Lung (tissue), 12 donors: ENCODE data around the gene PTPRD. TPM values are rescaled to one million over a fixed set of nuclear protein-coding genes. Genes with fewer than 3 reads are reported as not detected.

Source experiments
- ATAC-seq: fragments of 200-7000 bp; cut with Tn5 transposase; one replicate; pipeline ENCODE4 v1.9.1; 2020; ENCODE audit warnings: moderate number of reproducible peaks; ENCODE audit not compliant: insufficient read depth, low FRiP score
- DNase-seq, 3 donors: peaks; one replicate each; pipeline ENCODE4 v3.0.0-alpha.2; 2013 to 2017
- H3K27ac ChIP-seq, 2 donors: one replicate each; pipeline ENCODE4 v1.5.1; 2013; ENCODE audit warnings: mild to moderate bottlenecking in 2 of 2, moderate library complexity in 2 of 2, control low read depth in 1 of 2, inconsistent platforms in 1 of 2, low read depth in 1 of 2, low read length in 1 of 2
- H3K27me3 ChIP-seq, 3 donors: one replicate each; pipeline ENCODE4 v1.5.1; 2013; ENCODE audit warnings: low read length in 2 of 3; ENCODE audit not compliant: control insufficient read depth in 3 of 3, insufficient read depth in 3 of 3
- H3K36me3 ChIP-seq, 4 donors: one replicate each; pipeline ENCODE4 v1.5.1; 2013; ENCODE audit warnings: low read length in 4 of 4, mild to moderate bottlenecking in 1 of 4, moderate library complexity in 1 of 4; ENCODE audit not compliant: control insufficient read depth in 4 of 4, insufficient read depth in 4 of 4
- H3K4me1 ChIP-seq, 5 donors: one replicate each; pipeline ENCODE4 v1.5.1; 2013; ENCODE audit warnings: low read length in 5 of 5, mild to moderate bottlenecking in 2 of 5, moderate library complexity in 1 of 5; ENCODE audit not compliant: control insufficient read depth in 5 of 5, insufficient read depth in 5 of 5
- H3K4me3 ChIP-seq: one replicate; pipeline ENCODE4 v1.5.1; 2013; ENCODE audit warnings: mild to moderate bottlenecking, control low read depth, moderate library complexity
- H3K9ac ChIP-seq, 2 donors: one replicate each; pipeline ENCODE4 v1.5.1; 2013; ENCODE audit warnings: low read length in 2 of 2, control low read depth in 1 of 2; ENCODE audit not compliant: insufficient read depth in 1 of 2
- H3K9me3 ChIP-seq, 4 donors: one replicate each; pipeline ENCODE4 v1.5.1; 2013; ENCODE audit warnings: low read length in 3 of 4, mild to moderate bottlenecking in 1 of 4, moderate library complexity in 1 of 4; ENCODE audit not compliant: control insufficient read depth in 4 of 4, insufficient read depth in 3 of 4
- WGBS, 2 donors: extraction: QIAGEN DNeasy Blood & Tissue Kit; methylation state at CpG; one replicate each; pipeline ENCODE4 v1.1.7; 2013; 5-methylcytosine and 5-hydroxymethylcytosine counted together
- polyA plus RNA-seq, 2 donors: library from polyadenylated mRNA; stranded (reverse); fragments of 200-250 nt; gene quantifications; one replicate each; pipeline ENCODE4 v1.2.1, GENCODE V29; 2013
- total RNA-seq, 2 donors: library from RNA; depleted of rRNA in 1 of 2; stranded (reverse); fragments of >200 nt in 1 of 2; gene quantifications; one replicate each; pipeline ENCODE4 v1.2.1, GENCODE V29; 2014 to 2021
- TF ChIP-seq, protein P1 (sequence below): IDR thresholded peaks from 2 replicates; pipeline ENCODE4 v1.5.1; 2012; ENCODE audit warnings: mild to moderate bottlenecking; ENCODE audit errors: control extremely low read depth, extremely low read depth
- donor health status: control.
- donor health status: control.
- donor health status: Bipolar disorder and iron deficiency.
- donor health status: healthy.
- donor health status: DM: yes; HTN: yes; CAD: no.

The PTPRD gene
- total and polyA plus RNA-seq, 4 donors: 1.9 to 145 (median 13.7) TPM

DNA sequence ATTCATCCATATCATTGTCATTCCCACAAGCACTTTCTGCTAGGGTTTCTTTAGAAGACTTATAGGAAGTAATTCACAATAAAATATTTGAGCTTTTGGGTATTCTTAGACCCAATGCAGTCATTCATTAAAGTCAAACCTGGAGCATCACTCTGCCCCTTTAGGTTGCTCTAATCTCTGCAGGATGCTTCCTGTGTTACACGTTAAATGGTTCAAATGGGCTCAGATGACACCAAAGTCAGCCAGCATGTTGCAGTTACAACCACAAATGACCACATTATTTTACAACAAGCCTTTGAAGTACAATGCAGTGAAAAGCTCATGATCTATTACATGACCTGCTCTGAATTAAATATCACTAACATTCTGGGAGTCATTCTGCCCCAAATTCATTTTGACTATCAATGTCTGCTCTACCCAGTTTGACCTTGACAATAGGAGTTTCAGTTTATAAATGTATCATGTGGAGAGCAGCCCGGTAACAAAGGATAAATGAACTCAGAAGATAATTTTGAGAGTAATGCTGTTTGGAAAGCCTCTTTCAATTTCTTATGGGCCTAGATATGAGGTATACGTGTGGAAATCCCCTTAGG is 2144.7 kb downstream of the PTPRD start:
- H3K36me3 ChIP-seq: peaks cover 0 to 32% (median 12%) of the 10 kb centered on the region in 4 donors
- 77 to 84% methylated on average over 3 of the region's 3 CpGs for WGBS, 2 donors
- no peak overlapping the region for H3K9ac ChIP-seq
- ATAC-seq (no peak), DNase-seq (no peak)
- TF ChIP-seq, protein P1, sequence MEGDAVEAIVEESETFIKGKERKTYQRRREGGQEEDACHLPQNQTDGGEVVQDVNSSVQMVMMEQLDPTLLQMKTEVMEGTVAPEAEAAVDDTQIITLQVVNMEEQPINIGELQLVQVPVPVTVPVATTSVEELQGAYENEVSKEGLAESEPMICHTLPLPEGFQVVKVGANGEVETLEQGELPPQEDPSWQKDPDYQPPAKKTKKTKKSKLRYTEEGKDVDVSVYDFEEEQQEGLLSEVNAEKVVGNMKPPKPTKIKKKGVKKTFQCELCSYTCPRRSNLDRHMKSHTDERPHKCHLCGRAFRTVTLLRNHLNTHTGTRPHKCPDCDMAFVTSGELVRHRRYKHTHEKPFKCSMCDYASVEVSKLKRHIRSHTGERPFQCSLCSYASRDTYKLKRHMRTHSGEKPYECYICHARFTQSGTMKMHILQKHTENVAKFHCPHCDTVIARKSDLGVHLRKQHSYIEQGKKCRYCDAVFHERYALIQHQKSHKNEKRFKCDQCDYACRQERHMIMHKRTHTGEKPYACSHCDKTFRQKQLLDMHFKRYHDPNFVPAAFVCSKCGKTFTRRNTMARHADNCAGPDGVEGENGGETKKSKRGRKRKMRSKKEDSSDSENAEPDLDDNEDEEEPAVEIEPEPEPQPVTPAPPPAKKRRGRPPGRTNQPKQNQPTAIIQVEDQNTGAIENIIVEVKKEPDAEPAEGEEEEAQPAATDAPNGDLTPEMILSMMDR: no peak
- H3K27me3 ChIP-seq: no peaks in the 10 kb centered on the region
- no peak overlapping the region for H3K27ac ChIP-seq
- no peaks in the 10 kb centered on the region for H3K9me3 ChIP-seq
- H3K4me3 ChIP-seq: no peak overlapping the region
- H3K4me1 ChIP-seq: no peaks in the 10 kb centered on the region

DNA sequence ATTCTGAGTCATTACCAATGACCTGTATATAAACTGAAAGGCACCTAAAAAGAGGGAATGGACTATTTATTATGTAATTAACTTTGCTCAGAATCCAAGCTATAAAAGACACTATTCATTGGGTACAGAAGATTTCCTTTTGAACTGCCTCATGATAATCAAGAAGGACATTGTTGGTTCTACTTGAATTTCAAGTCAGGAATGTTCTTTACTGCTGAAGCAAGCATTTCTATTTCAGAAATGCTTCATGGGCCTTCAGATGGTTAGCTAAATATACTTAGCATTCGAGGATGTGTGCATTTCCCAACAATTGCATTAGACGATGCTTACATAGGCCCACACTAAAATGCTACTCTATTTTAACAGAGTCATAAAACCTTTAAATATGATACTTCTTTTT is 2155.0 kb downstream of the PTPRD start:
- peaks cover 0 to 2% (median 0%) of the 10 kb centered on the region in 5 donors for H3K4me1 ChIP-seq
- H3K27me3 ChIP-seq: no peaks in the 10 kb centered on the region
- peaks cover 0 to 25% (median 7%) of the 10 kb centered on the region in 4 donors for H3K36me3 ChIP-seq
- 64 to 78% methylated on average over 2 of the region's 2 CpGs for WGBS, 2 donors
- H3K27ac ChIP-seq: no peak overlapping the region
- H3K9ac ChIP-seq: no peak overlapping the region
- DNase-seq: peak in 1 of 3 donors; percentile 27
- ATAC-seq: no peak
- no peak overlapping the region for H3K4me3 ChIP-seq
- TF ChIP-seq, protein P1: no peak
- H3K9me3 ChIP-seq: no peaks in the 10 kb centered on the region

DNA sequence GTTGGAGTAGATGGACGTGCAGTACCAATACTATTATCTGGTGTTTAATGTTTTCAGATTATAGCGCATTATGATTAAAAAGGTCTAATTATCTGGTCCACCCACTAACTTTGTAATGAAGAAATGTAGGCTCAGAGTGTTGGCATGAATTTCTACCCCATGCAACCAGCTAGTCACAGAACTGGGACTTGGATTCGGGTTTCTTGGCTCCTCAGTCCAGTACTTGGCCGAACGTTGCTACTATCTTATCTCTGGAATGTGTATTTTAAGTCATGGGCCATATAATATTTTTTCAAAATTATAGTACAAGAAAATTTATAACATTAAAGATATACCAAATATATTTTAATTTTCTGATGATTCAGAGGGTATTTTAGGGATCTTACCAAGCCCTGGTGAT is 2155.7 kb downstream of the PTPRD start:
- DNase-seq (peak in 1 of 3 donors; percentile 25), ATAC-seq (no peak)
- Histone ChIP-seq H3K9me3 (no peaks in the 10 kb centered on the region), H3K36me3 (peaks cover 0 to 25% (median 7%) of the 10 kb centered on the region in 4 donors), H3K27me3 (no peaks in the 10 kb centered on the region), H3K27ac (no peak overlapping the region), H3K9ac (no peak overlapping the region), H3K4me3 (no peak overlapping the region), H3K4me1 (peaks cover 0 to 2% (median 0%) of the 10 kb centered on the region in 5 donors)
- TF ChIP-seq, protein P1: no peak
- WGBS, 2 donors: 79 to 86% methylated on average over 5 of the region's 5 CpGs

DNA sequence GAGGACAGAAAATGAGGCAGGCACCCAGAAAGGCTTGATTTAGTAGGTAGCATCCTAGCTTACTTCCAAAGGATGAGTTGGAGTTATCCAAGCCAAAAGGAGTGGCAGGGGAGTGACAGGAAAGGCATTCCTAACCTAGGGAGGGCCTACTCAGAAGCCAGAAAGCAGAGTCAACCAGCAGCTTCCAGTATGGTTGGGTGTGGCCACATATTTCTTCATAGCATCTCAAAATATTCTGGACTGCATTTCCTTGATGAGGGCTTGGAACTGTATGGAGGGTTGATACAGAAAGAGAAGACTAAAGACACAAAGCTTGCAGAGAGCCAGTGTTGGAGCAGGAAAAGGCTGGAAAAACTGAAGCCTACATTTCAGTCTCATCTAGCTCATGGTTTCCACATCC is 2156.5 kb downstream of the PTPRD start:
- DNase-seq: no peak

More for the DNA sequence above, 2156.5 kb downstream of the PTPRD start:
- Histone ChIP-seq H3K36me3 (peaks cover 0 to 25% (median 6%) of the 10 kb centered on the region in 4 donors), H3K4me1 (peaks cover 0 to 2% (median 0%) of the 10 kb centered on the region in 5 donors), H3K27me3 (no peaks in the 10 kb centered on the region), H3K4me3 (no peak overlapping the region), H3K9ac (no peak overlapping the region), H3K9me3 (no peaks in the 10 kb centered on the region), H3K27ac (no peak overlapping the region)
- ATAC-seq: no peak
- TF ChIP-seq, protein P1: no peak
